ENCODE measurements around the gene FHAD1.

Gene FHAD1

GRCh38 chr1:15256584-15256983 lies 9.6 kb downstream of the FHAD1 start:
- TF ChIP-seq CTCF (IDR thresholded peaks at IDR 0.05) = no peak

GRCh38 chr1:15257309-15257708 lies 10.3 kb downstream of the FHAD1 start:
- TF ChIP-seq CTCF (IDR thresholded peaks at IDR 0.05) = no peak

DNA sequence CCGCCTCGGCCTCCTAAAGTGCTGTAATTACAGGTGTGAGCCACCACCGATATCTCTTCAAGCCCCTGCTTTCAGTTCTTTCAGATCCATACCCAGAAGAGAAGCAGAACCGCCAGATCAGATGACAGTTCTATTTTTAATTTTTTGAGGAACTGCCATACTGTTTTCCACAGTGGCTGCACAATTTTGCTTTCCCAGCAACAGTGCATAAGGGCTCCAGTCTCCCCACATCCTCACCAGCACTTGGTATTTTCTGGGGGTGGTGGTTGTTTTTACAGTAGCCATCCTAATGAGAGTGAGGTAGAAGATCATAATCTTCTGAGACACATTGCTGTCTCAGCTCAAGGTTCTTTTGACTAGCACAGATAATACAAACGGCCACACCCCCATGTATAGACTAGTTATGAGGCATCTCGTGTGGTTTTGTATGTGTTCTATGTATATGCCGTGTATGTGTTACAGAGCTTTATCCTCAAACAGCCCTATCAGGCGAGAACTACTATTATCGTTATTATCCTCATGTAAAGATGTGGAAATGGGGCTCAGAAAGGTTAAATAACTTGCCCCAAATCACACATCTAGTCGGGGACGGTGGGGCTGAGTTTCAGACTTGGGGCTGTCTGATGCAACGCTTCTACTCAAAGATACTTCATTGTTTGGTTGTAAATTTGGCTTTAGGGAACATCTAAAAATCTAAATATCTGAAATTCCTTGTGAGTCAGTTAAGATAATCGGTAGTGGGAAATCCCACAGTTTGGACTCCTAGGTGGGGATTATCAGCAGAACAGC lies 12.0 kb downstream of the FHAD1 start:
- TF ChIP-seq CTCF (IDR thresholded peaks at IDR 0.05) = no peak

- TF ChIP-seq CTCF (IDR thresholded peaks at IDR 0.05) = no peak
Observed at GRCh38 chr1:15259622-15260007, 12.6 kb downstream of the FHAD1 start.

- no peak for TF ChIP-seq CTCF (IDR thresholded peaks at IDR 0.05)
Observed at GRCh38 chr1:15260418-15261154, 13.6 kb downstream of the FHAD1 start.

- no peak for TF ChIP-seq CTCF (IDR thresholded peaks at IDR 0.05)
Observed at GRCh38 chr1:15261155-15262002, 14.4 kb downstream of the FHAD1 start.

- TF ChIP-seq CTCF (IDR thresholded peaks at IDR 0.05) = no peak
Observed at GRCh38 chr1:15262003-15262377, 15.0 kb downstream of the FHAD1 start.

Measured in LNCAP (cell line).